DND-41 (cell line): Measurements from ENCODE around the gene TNIP2.

Experiments
- EZH2 ChIP-seq: IDR thresholded peaks from 3 replicates; pipeline ENCODE4 v1.6.1; 2012; ENCODE audit warnings: borderline replicate concordance, low read depth, mild to moderate bottlenecking, moderate library complexity, low read length, inconsistent platforms; ENCODE audit not compliant: severe bottlenecking
- TF ChIP-seq, protein P1 (sequence below): IDR thresholded peaks from 2 replicates; pipeline ENCODE4 v1.5.1; 2012; ENCODE audit warnings: borderline replicate concordance, low read length, moderate library complexity, mild to moderate bottlenecking; ENCODE audit not compliant: poor library complexity, severe bottlenecking; ENCODE audit errors: extremely low read depth

GRCh38 chr4:2761035-2761923, 5.1 kb upstream of the TNIP2 start:
- TF ChIP-seq EZH2, result no peak
- TF ChIP-seq, protein P1, sequence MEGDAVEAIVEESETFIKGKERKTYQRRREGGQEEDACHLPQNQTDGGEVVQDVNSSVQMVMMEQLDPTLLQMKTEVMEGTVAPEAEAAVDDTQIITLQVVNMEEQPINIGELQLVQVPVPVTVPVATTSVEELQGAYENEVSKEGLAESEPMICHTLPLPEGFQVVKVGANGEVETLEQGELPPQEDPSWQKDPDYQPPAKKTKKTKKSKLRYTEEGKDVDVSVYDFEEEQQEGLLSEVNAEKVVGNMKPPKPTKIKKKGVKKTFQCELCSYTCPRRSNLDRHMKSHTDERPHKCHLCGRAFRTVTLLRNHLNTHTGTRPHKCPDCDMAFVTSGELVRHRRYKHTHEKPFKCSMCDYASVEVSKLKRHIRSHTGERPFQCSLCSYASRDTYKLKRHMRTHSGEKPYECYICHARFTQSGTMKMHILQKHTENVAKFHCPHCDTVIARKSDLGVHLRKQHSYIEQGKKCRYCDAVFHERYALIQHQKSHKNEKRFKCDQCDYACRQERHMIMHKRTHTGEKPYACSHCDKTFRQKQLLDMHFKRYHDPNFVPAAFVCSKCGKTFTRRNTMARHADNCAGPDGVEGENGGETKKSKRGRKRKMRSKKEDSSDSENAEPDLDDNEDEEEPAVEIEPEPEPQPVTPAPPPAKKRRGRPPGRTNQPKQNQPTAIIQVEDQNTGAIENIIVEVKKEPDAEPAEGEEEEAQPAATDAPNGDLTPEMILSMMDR, result no peak
